Duodenal mucosa (tissue), 2 donors: Measurements from ENCODE around the gene ITK.

Source experiments
- H3K27ac ChIP-seq: one replicate; pipeline ENCODE4 v1.7.0; 2013; ENCODE audit warnings: low read depth, low read length
- H3K27me3 ChIP-seq, 2 donors: one replicate each; pipeline ENCODE4 v1.7.0; 2013; ENCODE audit warnings: low read length in 2 of 2, control low read depth in 1 of 2; ENCODE audit not compliant: insufficient read depth in 2 of 2, control insufficient read depth in 1 of 2
- H3K36me3 ChIP-seq, 2 donors: one replicate each; pipeline ENCODE4 v1.7.0; 2013; ENCODE audit warnings: low read length in 2 of 2, control low read depth in 1 of 2; ENCODE audit not compliant: insufficient read depth in 2 of 2, control insufficient read depth in 1 of 2
- H3K4me1 ChIP-seq, 2 donors: one replicate each; pipeline ENCODE4 v1.7.0; 2013; ENCODE audit warnings: low read length in 2 of 2, control low read depth in 1 of 2; ENCODE audit not compliant: insufficient read depth in 2 of 2, control insufficient read depth in 1 of 2
- H3K4me3 ChIP-seq, 2 donors: one replicate each; pipeline ENCODE4 v1.7.0; 2013; ENCODE audit warnings: low read length in 2 of 2, low read depth in 1 of 2
- H3K9ac ChIP-seq, 2 donors: one replicate each; pipeline ENCODE4 v1.7.0; 2013; ENCODE audit warnings: low read length in 2 of 2, low read depth in 1 of 2
- H3K9me3 ChIP-seq, 2 donors: one replicate each; pipeline ENCODE4 v1.7.0; 2013; ENCODE audit warnings: low read length in 2 of 2, control low read depth in 1 of 2; ENCODE audit not compliant: control insufficient read depth in 1 of 2

Gene ITK

GRCh38 chr5:157188270-157188669 lies 7.6 kb downstream of the ITK start:
- no peak overlapping the region for H3K27ac ChIP-seq
- no peak overlapping the region for H3K4me3 ChIP-seq
- H3K9me3 ChIP-seq, result no peaks in the 10 kb centered on the region
- H3K36me3 ChIP-seq, result no peaks in the 10 kb centered on the region
- no peak overlapping the region for H3K9ac ChIP-seq
- peaks cover 0 to 3% of the 10 kb centered on the region in 2 donors for H3K27me3 ChIP-seq
- no peaks in the 10 kb centered on the region for H3K4me1 ChIP-seq

- no peak overlapping the region for H3K27ac ChIP-seq
- H3K36me3 ChIP-seq, result no peaks in the 10 kb centered on the region
- H3K27me3 ChIP-seq, result peaks cover 0 to 2% of the 10 kb centered on the region in 2 donors
Measured at GRCh38 chr5:157189223-157189622, 8.6 kb downstream of the ITK start.

DNA sequence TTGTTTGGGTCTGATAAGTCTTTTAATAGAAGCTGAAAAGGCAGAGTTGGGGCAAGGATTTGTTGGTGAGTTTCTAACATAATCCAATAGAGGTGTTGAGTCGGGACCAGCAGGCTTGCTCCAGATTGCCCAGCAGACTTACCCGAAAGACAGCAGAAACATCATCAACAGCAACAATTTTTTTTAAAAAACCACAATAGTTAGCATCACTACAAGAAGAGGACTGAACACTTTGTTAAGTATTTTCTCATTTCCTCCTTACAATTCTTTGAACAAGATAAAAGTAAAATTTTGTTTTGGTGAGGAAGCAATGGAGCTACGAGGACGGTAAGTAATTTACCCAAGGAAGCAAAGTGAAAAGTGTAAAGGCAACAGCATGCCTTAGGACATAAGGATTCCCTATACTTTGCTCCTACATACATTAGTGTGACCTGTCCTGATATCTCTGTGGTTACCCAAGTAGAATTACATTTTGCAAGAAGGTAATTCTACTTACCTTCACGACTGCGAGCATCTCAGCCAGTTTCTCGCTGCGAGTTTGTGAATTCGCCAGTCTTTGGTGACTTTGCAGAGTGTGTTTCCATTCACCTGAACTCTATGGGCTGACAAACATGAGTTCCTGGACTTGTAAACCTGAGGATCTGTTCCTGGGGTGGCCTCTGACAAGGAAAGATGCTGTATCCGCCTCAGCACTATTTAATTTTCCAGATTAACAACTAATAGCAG lies 13.2 kb downstream of the ITK start:
- Histone ChIP-seq H3K9me3 (no peaks in the 10 kb centered on the region), H3K9ac (no peak overlapping the region), H3K27ac (no peak overlapping the region), H3K4me3 (no peak overlapping the region), H3K4me1 (no peaks in the 10 kb centered on the region), H3K36me3 (no peaks in the 10 kb centered on the region), H3K27me3 (no peaks in the 10 kb centered on the region)

More at GRCh38 chr5:157189223-157189622, 8.6 kb downstream of the ITK start:
- Histone ChIP-seq H3K4me3 (no peak overlapping the region), H3K9ac (no peak overlapping the region), H3K4me1 (no peaks in the 10 kb centered on the region), H3K9me3 (no peaks in the 10 kb centered on the region)

GRCh38 chr5:157196045-157196444 lies 15.4 kb downstream of the ITK start:
- Histone ChIP-seq H3K27me3 (peaks cover 0 to 4% of the 10 kb centered on the region in 2 donors), H3K4me1 (no peaks in the 10 kb centered on the region), H3K36me3 (no peaks in the 10 kb centered on the region), H3K9ac (no peak overlapping the region), H3K4me3 (no peak overlapping the region), H3K27ac (no peak overlapping the region), H3K9me3 (no peaks in the 10 kb centered on the region)

GRCh38 chr5:157197086-157197485 lies 16.4 kb downstream of the ITK start:
- Histone ChIP-seq H3K4me1 (no peaks in the 10 kb centered on the region), H3K27me3 (peaks cover 0 to 4% of the 10 kb centered on the region in 2 donors), H3K4me3 (no peak overlapping the region), H3K9ac (no peak overlapping the region), H3K27ac (no peak overlapping the region), H3K9me3 (no peaks in the 10 kb centered on the region), H3K36me3 (no peaks in the 10 kb centered on the region)

- Histone ChIP-seq H3K4me1 (no peaks in the 10 kb centered on the region), H3K27ac (no peak overlapping the region), H3K4me3 (no peak overlapping the region), H3K9me3 (no peaks in the 10 kb centered on the region), H3K27me3 (peaks cover 0 to 4% of the 10 kb centered on the region in 2 donors), H3K9ac (no peak overlapping the region), H3K36me3 (no peaks in the 10 kb centered on the region)
Measured at GRCh38 chr5:157198277-157198986, 17.8 kb downstream of the ITK start.

GRCh38 chr5:157201857-157202256 lies 21.2 kb downstream of the ITK start:
- H3K9me3 ChIP-seq, result peaks cover 0 to 3% of the 10 kb centered on the region in 2 donors
- H3K9ac ChIP-seq, result no peak overlapping the region
- H3K4me1 ChIP-seq, result no peaks in the 10 kb centered on the region
- no peak overlapping the region for H3K27ac ChIP-seq
- peaks cover 0 to 4% of the 10 kb centered on the region in 2 donors for H3K27me3 ChIP-seq
- H3K36me3 ChIP-seq, result no peaks in the 10 kb centered on the region
- no peak overlapping the region for H3K4me3 ChIP-seq

GRCh38 chr5:157203417-157203816 lies 22.8 kb downstream of the ITK start:
- H3K27me3 ChIP-seq, result peaks cover 0 to 4% of the 10 kb centered on the region in 2 donors
- H3K36me3 ChIP-seq, result no peaks in the 10 kb centered on the region
- no peaks in the 10 kb centered on the region for H3K4me1 ChIP-seq
- H3K9me3 ChIP-seq, result peaks cover 0 to 3% of the 10 kb centered on the region in 2 donors
- no peak overlapping the region for H3K9ac ChIP-seq
- no peak overlapping the region for H3K27ac ChIP-seq
- no peak overlapping the region for H3K4me3 ChIP-seq

- no peaks in the 10 kb centered on the region for H3K36me3 ChIP-seq
- no peaks in the 10 kb centered on the region for H3K4me1 ChIP-seq
- no peak overlapping the region for H3K27ac ChIP-seq
- peaks cover 0 to 4% of the 10 kb centered on the region in 2 donors for H3K27me3 ChIP-seq
- peaks cover 0 to 3% of the 10 kb centered on the region in 2 donors for H3K9me3 ChIP-seq
- H3K4me3 ChIP-seq, result no peak overlapping the region
- no peak overlapping the region for H3K9ac ChIP-seq
Measured at GRCh38 chr5:157204765-157205164, 24.1 kb downstream of the ITK start.

GRCh38 chr5:157205708-157206107 lies 25.1 kb downstream of the ITK start:
- Histone ChIP-seq H3K9ac (no peak overlapping the region), H3K4me3 (no peak overlapping the region), H3K27me3 (no peaks in the 10 kb centered on the region), H3K36me3 (no peaks in the 10 kb centered on the region), H3K4me1 (no peaks in the 10 kb centered on the region), H3K9me3 (peaks cover 0 to 3% of the 10 kb centered on the region in 2 donors), H3K27ac (no peak overlapping the region)
